ENCODE measurements around the gene OR4D1.

GRCh38 chr17:58195518-58196123, 47.4 kb downstream of the OR4D1 start:
- no peak for TF ChIP-seq EZH2phosphoT487 (conservative IDR thresholded peaks at IDR 0.05; ENCODE audit: low read length)
- TF ChIP-seq, protein P1, sequence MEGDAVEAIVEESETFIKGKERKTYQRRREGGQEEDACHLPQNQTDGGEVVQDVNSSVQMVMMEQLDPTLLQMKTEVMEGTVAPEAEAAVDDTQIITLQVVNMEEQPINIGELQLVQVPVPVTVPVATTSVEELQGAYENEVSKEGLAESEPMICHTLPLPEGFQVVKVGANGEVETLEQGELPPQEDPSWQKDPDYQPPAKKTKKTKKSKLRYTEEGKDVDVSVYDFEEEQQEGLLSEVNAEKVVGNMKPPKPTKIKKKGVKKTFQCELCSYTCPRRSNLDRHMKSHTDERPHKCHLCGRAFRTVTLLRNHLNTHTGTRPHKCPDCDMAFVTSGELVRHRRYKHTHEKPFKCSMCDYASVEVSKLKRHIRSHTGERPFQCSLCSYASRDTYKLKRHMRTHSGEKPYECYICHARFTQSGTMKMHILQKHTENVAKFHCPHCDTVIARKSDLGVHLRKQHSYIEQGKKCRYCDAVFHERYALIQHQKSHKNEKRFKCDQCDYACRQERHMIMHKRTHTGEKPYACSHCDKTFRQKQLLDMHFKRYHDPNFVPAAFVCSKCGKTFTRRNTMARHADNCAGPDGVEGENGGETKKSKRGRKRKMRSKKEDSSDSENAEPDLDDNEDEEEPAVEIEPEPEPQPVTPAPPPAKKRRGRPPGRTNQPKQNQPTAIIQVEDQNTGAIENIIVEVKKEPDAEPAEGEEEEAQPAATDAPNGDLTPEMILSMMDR (IDR thresholded peaks at IDR 0.05; ENCODE audit: insufficient read depth, low read length, poor library complexity, severe bottlenecking) = no peak
